Astrocyte (in vitro differentiated cells and primary cell): ENCODE results near the gene CIZ1. TPM values are rescaled to one million over a fixed set of nuclear protein-coding genes. Genes with fewer than 3 reads are reported as not detected.

ENCODE experiments used
- DNase-seq: peaks from one replicate; pipeline ENCODE4 v3.0.0-alpha.2; 2010; ENCODE audit warnings: low read depth
- FAIRE-seq: peaks from 2 replicates; lab custom pipeline; 2011; peaks lifted over from hg19 to GRCh38; lab: Jason Lieb, UNC
- H2AFZ ChIP-seq: 2 replicates; pipeline ENCODE4 v1.6.0; 2012; ENCODE audit warnings: low read depth, low read length, inconsistent platforms
- H3K27ac ChIP-seq: 2 replicates; pipeline ENCODE4 v1.5.1; 2011; ENCODE audit warnings: low read depth, low read length, inconsistent platforms
- H3K27me3 ChIP-seq: 2 replicates; pipeline ENCODE4 v1.6.0; 2011; ENCODE audit warnings: low read length, inconsistent platforms; ENCODE audit not compliant: insufficient read depth
- H3K36me3 ChIP-seq: 2 replicates; pipeline ENCODE4 v1.5.1; 2011; ENCODE audit warnings: low read length, inconsistent platforms; ENCODE audit not compliant: insufficient read depth
- H3K4me1 ChIP-seq: 2 replicates; pipeline ENCODE4 v1.5.1; 2011; ENCODE audit warnings: low read length, inconsistent platforms; ENCODE audit not compliant: insufficient read depth
- H3K4me2 ChIP-seq: 2 replicates; pipeline ENCODE4 v1.6.0; 2012; ENCODE audit warnings: low read length, inconsistent platforms
- H3K4me3 ChIP-seq: 2 replicates; pipeline ENCODE4 v1.5.1; 2011; ENCODE audit warnings: low read depth, mild to moderate bottlenecking, low read length, inconsistent platforms; ENCODE audit not compliant: insufficient read depth
- H3K79me2 ChIP-seq: 2 replicates; pipeline ENCODE4 v1.6.0; 2012; ENCODE audit warnings: mild to moderate bottlenecking, low read length, inconsistent platforms; ENCODE audit not compliant: insufficient read depth
- H3K9ac ChIP-seq: 2 replicates; pipeline ENCODE4 v1.6.0; 2012; ENCODE audit warnings: mild to moderate bottlenecking, low read length, inconsistent platforms
- H3K9me3 ChIP-seq: 2 replicates; pipeline ENCODE4 v1.5.1; 2012; ENCODE audit warnings: low read depth, mild to moderate bottlenecking, low read length, inconsistent platforms; ENCODE audit not compliant: insufficient read depth
- H4K20me1 ChIP-seq: 2 replicates; pipeline ENCODE4 v1.6.0; 2012; ENCODE audit warnings: low read length, inconsistent platforms; ENCODE audit not compliant: insufficient read depth
- H3K27ac Mint-ChIP-seq: one replicate; pipeline ENCODE4 v1.8.0; 2021; ENCODE audit warnings: mild to moderate bottlenecking, mixed read lengths; ENCODE audit not compliant: unreplicated experiment
- H3K27me3 Mint-ChIP-seq: one replicate; pipeline ENCODE4 v1.8.0; 2021; ENCODE audit warnings: low read depth, mixed read lengths; ENCODE audit not compliant: unreplicated experiment
- H3K36me3 Mint-ChIP-seq: one replicate; pipeline ENCODE4 v1.8.0; 2021; ENCODE audit warnings: low read depth, mixed read lengths; ENCODE audit not compliant: unreplicated experiment
- H3K4me1 Mint-ChIP-seq: one replicate; pipeline ENCODE4 v1.8.0; 2021; ENCODE audit warnings: low read depth, mixed read lengths; ENCODE audit not compliant: unreplicated experiment
- H3K4me3 Mint-ChIP-seq: one replicate; pipeline ENCODE4 v1.8.0; 2021; ENCODE audit warnings: mild to moderate bottlenecking, moderate library complexity, mixed read lengths; ENCODE audit not compliant: unreplicated experiment
- H3K9me3 Mint-ChIP-seq: one replicate; pipeline ENCODE4 v1.8.0; 2021; ENCODE audit warnings: mild to moderate bottlenecking, mixed read lengths; ENCODE audit not compliant: unreplicated experiment
- EZH2 ChIP-seq: IDR thresholded peaks from 2 replicates; pipeline ENCODE4 v1.6.1; 2012; ENCODE audit warnings: mild to moderate bottlenecking, low read length, inconsistent platforms; ENCODE audit not compliant: insufficient read depth
- total RNA-seq: library from RNA; stranded (reverse); gene quantifications from 2 replicates; pipeline ENCODE4 v1.2.1, GENCODE V29; 2021
- TF ChIP-seq, protein P1 (sequence below): IDR thresholded peaks from 2 replicates; pipeline ENCODE4 v1.5.1; 2011; ENCODE audit warnings: low read depth, mild to moderate bottlenecking, inconsistent platforms, low read length, moderate library complexity; ENCODE audit not compliant: insufficient read depth

CIZ1 gene
- total RNA-seq, 1 donor from 2014 or later, result 117 TPM

DNA sequence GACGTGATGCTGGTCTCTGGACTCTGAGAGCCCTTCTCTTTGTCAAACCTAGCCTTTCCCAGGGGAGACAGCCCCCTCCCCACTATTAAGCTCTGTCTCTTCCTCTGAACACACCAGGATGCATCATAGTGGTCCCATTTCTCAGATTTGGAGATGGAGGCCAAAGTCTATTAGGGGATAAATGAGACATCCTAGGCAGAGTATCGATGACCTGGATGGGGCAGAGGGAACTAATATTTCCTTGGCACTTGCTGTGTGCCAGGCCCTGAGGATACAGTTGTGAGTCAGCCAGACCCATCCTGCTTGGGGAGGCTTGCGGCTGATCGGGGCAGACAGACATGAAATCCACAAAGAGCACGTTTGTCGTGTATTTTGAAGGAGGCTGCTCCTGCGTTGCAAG is 17.0 kb upstream of the CIZ1 start:
- H2AFZ ChIP-seq, result no peak overlapping the region
- TF ChIP-seq EZH2, result no peak
- TF ChIP-seq, protein P1, sequence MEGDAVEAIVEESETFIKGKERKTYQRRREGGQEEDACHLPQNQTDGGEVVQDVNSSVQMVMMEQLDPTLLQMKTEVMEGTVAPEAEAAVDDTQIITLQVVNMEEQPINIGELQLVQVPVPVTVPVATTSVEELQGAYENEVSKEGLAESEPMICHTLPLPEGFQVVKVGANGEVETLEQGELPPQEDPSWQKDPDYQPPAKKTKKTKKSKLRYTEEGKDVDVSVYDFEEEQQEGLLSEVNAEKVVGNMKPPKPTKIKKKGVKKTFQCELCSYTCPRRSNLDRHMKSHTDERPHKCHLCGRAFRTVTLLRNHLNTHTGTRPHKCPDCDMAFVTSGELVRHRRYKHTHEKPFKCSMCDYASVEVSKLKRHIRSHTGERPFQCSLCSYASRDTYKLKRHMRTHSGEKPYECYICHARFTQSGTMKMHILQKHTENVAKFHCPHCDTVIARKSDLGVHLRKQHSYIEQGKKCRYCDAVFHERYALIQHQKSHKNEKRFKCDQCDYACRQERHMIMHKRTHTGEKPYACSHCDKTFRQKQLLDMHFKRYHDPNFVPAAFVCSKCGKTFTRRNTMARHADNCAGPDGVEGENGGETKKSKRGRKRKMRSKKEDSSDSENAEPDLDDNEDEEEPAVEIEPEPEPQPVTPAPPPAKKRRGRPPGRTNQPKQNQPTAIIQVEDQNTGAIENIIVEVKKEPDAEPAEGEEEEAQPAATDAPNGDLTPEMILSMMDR, result no peak
- no peak overlapping the region for H3K4me2 ChIP-seq
- no peak overlapping the region for H3K27ac ChIP-seq
- peaks cover 3% of the 10 kb centered on the region for H3K27me3 Mint-ChIP-seq
- H3K4me3 ChIP-seq, result no peak overlapping the region
- no peaks in the 10 kb centered on the region for H3K36me3 ChIP-seq
- no peaks in the 10 kb centered on the region for H3K36me3 Mint-ChIP-seq
- no peak overlapping the region for H3K4me3 Mint-ChIP-seq
- peaks cover 8% of the 10 kb centered on the region for H3K79me2 ChIP-seq
- H3K27ac Mint-ChIP-seq, result no peak overlapping the region
- H3K4me1 Mint-ChIP-seq, result peaks cover 14% of the 10 kb centered on the region
- H3K9ac ChIP-seq, result no peak overlapping the region
- no peaks in the 10 kb centered on the region for H3K27me3 ChIP-seq
- DNase-seq (no peak), FAIRE-seq (no peak)
- no peaks in the 10 kb centered on the region for H3K9me3 Mint-ChIP-seq
- peaks cover 11% of the 10 kb centered on the region for H3K4me1 ChIP-seq
- no peaks in the 10 kb centered on the region for H3K9me3 ChIP-seq
- peaks cover 12% of the 10 kb centered on the region for H4K20me1 ChIP-seq

DNA sequence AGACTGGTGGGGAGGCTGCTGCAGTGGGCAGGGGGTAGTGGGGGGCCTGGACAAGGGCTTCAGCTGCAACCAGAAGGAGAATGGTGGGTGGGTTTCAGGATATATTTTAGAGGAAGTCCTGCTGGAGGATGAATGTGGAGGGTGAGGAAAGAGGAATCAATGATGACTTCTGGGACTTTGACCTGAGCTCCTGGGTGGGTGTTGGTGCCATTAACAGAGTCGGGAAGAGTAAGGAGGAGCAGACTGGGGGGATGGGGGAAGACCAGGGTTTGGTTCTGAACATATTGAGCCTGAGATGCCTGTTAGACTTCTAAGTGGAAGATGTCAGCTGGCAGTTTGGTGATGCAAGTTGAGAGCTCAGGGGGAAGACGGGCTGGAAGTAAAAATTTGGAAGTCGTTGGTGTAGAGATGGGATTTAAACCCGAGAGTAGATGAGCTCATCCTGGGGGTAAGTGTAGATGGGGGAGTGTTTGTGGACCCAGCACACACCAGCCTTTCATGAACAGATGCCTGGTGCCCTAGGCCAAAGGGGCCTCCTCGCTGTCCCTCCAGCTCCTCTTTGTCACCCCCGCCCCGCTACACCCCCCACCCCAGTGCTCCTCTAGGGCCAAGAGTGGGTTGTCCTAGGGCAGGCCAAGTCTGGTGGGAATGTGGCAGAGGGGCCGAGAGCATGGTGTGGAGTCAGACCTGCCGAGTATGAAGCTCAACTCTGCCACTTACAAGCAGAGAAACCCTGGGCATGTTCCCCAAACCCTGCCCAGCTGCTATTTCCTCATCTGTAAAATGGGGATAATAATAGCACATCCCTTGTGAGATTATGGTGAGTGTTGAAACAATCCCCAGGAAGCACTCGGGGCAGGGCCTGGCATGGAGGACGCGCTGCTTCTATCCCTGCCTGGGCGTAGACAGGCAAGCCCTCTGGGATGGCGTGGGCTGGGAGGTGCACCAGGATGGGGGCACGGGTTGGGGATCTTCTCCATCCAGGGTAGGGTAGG is 15.8 kb upstream of the CIZ1 start:
- H3K27me3 Mint-ChIP-seq, result peaks cover 3% of the 10 kb centered on the region
- no peak overlapping the region for H3K4me3 ChIP-seq
- no peak overlapping the region for H3K27ac Mint-ChIP-seq
- no peak overlapping the region for H2AFZ ChIP-seq
- H3K4me2 ChIP-seq, result no peak overlapping the region
- H3K79me2 ChIP-seq, result peaks cover 8% of the 10 kb centered on the region
- H3K9me3 Mint-ChIP-seq, result no peaks in the 10 kb centered on the region
- no peaks in the 10 kb centered on the region for H3K36me3 ChIP-seq
- H3K4me3 Mint-ChIP-seq, result no peak overlapping the region
- no peak for DNase-seq
- peaks cover 19% of the 10 kb centered on the region for H3K4me1 ChIP-seq
- H3K4me1 Mint-ChIP-seq, result peaks cover 22% of the 10 kb centered on the region
- H4K20me1 ChIP-seq, result peaks cover 12% of the 10 kb centered on the region
- no peak overlapping the region for H3K9ac ChIP-seq
- H3K27ac ChIP-seq, result no peak overlapping the region
- H3K27me3 ChIP-seq, result no peaks in the 10 kb centered on the region
- TF ChIP-seq EZH2, result no peak
- TF ChIP-seq, protein P1, result no peak
- no peaks in the 10 kb centered on the region for H3K36me3 Mint-ChIP-seq
- H3K9me3 ChIP-seq, result no peaks in the 10 kb centered on the region
- FAIRE-seq, result no peak

DNA sequence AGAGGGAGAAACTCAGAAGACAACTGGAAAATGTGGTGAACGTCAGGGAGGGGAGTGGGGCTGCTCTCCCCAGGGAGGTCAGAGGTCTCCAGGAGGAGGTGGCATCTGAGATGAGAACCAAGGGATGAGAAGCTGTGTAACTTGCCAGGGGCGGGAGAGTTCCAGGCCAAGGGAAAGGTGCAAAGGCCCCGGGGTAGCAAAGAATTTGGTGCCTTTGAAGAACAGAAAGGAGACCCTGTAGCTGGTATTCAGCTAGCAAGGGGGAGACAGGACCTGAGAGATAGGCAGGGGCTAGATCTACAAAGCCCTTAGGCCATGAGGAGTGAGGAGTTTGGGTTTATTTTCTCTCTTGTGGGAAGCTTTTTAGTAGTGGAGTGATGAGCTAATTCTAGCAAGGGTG is 15.1 kb upstream of the CIZ1 start:
- Histone ChIP-seq H3K4me3 (no peak overlapping the region), H3K27ac (no peak overlapping the region), H3K4me2 (no peak overlapping the region), H3K9ac (no peak overlapping the region), H3K9me3 (no peaks in the 10 kb centered on the region), H3K36me3 (no peaks in the 10 kb centered on the region), H4K20me1 (peaks cover 12% of the 10 kb centered on the region), H2AFZ (no peak overlapping the region), H3K4me1 (peaks cover 21% of the 10 kb centered on the region), H3K79me2 (peaks cover 8% of the 10 kb centered on the region), H3K27me3 (no peaks in the 10 kb centered on the region)
- TF ChIP-seq, protein P1, result no peak
- no peak for TF ChIP-seq EZH2
- DNase-seq (no peak), FAIRE-seq (no peak)
- peaks cover 2% of the 10 kb centered on the region for H3K36me3 Mint-ChIP-seq
- H3K27ac Mint-ChIP-seq, result no peak overlapping the region
- H3K27me3 Mint-ChIP-seq, result no peaks in the 10 kb centered on the region
- no peaks in the 10 kb centered on the region for H3K9me3 Mint-ChIP-seq
- H3K4me1 Mint-ChIP-seq, result peaks cover 27% of the 10 kb centered on the region
- no peak overlapping the region for H3K4me3 Mint-ChIP-seq
